Calu3 (cell line): ENCODE measurements around the gene ASB13. TPM values are rescaled to one million over a fixed set of nuclear protein-coding genes. Genes with fewer than 3 reads are reported as not detected.

Experiments used
- BruUV-seq: library from RNA; stranded (reverse); fragments of 400-500 nt; replicated peaks from 2 replicates; lab custom pipeline; 2021; lab: Mats Ljungman, UMichigan
- CTCF ChIA-PET: fragments of 300-600 bp; sonication (Branson Sonifier 250); formaldehyde crosslinking; loops from one replicate; lab custom pipeline; 2022; ENCODE audit warnings: antibody characterized with exemption; lab: Charles Lee
- DNase-seq: peaks from one replicate; pipeline ENCODE4 v3.0.0; 2022
- H3K27ac Mint-ChIP-seq: one replicate; pipeline ENCODE4 v1.8.0; 2022; ENCODE audit warnings: mixed read lengths; ENCODE audit not compliant: unreplicated experiment
- H3K27me3 Mint-ChIP-seq: one replicate; pipeline ENCODE4 v1.8.0; 2022; ENCODE audit warnings: mixed read lengths; ENCODE audit not compliant: unreplicated experiment
- H3K36me3 Mint-ChIP-seq: one replicate; pipeline ENCODE4 v1.8.0; 2022; ENCODE audit warnings: mild to moderate bottlenecking, moderate library complexity, mixed read lengths; ENCODE audit not compliant: insufficient read depth, unreplicated experiment
- H3K4me1 Mint-ChIP-seq: one replicate; pipeline ENCODE4 v1.8.0; 2022; ENCODE audit warnings: mild to moderate bottlenecking, low read depth, mixed read lengths; ENCODE audit not compliant: unreplicated experiment
- H3K4me3 Mint-ChIP-seq: one replicate; pipeline ENCODE4 v1.8.0; 2022; ENCODE audit warnings: mild to moderate bottlenecking, low read depth, moderate library complexity, mixed read lengths; ENCODE audit not compliant: unreplicated experiment
- H3K9me3 Mint-ChIP-seq: one replicate; pipeline ENCODE4 v1.8.0; 2022; ENCODE audit warnings: low read depth, mixed read lengths; ENCODE audit not compliant: unreplicated experiment
- intact Hi-C: fragments of 100-400 bp; cut with micrococcal nuclease; formaldehyde crosslinking; loops from one replicate; pipeline ENCODE4 v1.10.0; 2022; ENCODE audit not compliant: unreplicated experiment
- total RNA-seq: library from RNA; stranded (reverse); gene quantifications from 2 replicates; pipeline ENCODE4 v1.2.3, GENCODE V29; 2022
- TF ChIP-seq, protein P1 (sequence below): fragments of 200-600 bp; IDR thresholded peaks from one replicate; pipeline ENCODE4 v1.8.0; 2022; ENCODE audit warnings: antibody characterized with exemption; ENCODE audit not compliant: unreplicated experiment

The ASB13 gene
- total RNA-seq, 1 experiment from 2014 or later: 21.6 TPM

GRCh38 chr10:5684971-5685763 lies 18.8 kb upstream of the ASB13 start:
- no peaks in the 10 kb centered on the region for H3K27me3 Mint-ChIP-seq
- peak overlapping the region; percentile 90 for H3K27ac Mint-ChIP-seq
- BruUV-seq: no TSS peak
- peaks cover 28% of the 10 kb centered on the region for H3K36me3 Mint-ChIP-seq
- peaks cover 18% of the 10 kb centered on the region for H3K4me1 Mint-ChIP-seq
- CTCF ChIA-PET: interaction anchor here (0.8 kb wide), 1 partner anchor 25 kb away, joined by 3 read pairs; no protein-coding TSS in a partner anchor
- H3K9me3 Mint-ChIP-seq: no peaks in the 10 kb centered on the region
- H3K4me3 Mint-ChIP-seq: peak overlapping the region; percentile 84
- intact Hi-C loops: loop anchor here (1.0 kb wide), 1 partner anchor 30 kb away; no protein-coding TSS in a partner anchor
- DNase-seq: peak; percentile 64
- TF ChIP-seq, protein P1, sequence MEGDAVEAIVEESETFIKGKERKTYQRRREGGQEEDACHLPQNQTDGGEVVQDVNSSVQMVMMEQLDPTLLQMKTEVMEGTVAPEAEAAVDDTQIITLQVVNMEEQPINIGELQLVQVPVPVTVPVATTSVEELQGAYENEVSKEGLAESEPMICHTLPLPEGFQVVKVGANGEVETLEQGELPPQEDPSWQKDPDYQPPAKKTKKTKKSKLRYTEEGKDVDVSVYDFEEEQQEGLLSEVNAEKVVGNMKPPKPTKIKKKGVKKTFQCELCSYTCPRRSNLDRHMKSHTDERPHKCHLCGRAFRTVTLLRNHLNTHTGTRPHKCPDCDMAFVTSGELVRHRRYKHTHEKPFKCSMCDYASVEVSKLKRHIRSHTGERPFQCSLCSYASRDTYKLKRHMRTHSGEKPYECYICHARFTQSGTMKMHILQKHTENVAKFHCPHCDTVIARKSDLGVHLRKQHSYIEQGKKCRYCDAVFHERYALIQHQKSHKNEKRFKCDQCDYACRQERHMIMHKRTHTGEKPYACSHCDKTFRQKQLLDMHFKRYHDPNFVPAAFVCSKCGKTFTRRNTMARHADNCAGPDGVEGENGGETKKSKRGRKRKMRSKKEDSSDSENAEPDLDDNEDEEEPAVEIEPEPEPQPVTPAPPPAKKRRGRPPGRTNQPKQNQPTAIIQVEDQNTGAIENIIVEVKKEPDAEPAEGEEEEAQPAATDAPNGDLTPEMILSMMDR: peak; percentile 11

GRCh38 chr10:5684318-5684970 lies 18.0 kb upstream of the ASB13 start, which contains the start of gene TASOR2:
TSS of gene TASOR2 (plus strand) at chr10:5684838. CDS start at chr10:5720643, 35,805 bp downstream.
- DNase-seq: peak; percentile 97
- peaks cover 18% of the 10 kb centered on the region for H3K4me1 Mint-ChIP-seq
- H3K9me3 Mint-ChIP-seq: no peaks in the 10 kb centered on the region
- H3K27ac Mint-ChIP-seq: peak within 1 kb of the TSS; percentile 90
- H3K36me3 Mint-ChIP-seq: peaks cover 28% of the 10 kb centered on the region
- intact Hi-C loops: no loop called here
- BruUV-seq: TSS peak; percentile 87
- CTCF ChIA-PET: interaction anchor here (0.8 kb wide), 1 partner anchor 25 kb away, joined by 3 read pairs; no protein-coding TSS in a partner anchor
- TF ChIP-seq, protein P1: no peak
- H3K27me3 Mint-ChIP-seq: no peaks in the 10 kb centered on the region
- peak within 1 kb of the TSS; percentile 84 for H3K4me3 Mint-ChIP-seq

- CTCF ChIA-PET: no interaction called here
- Mint-ChIP-seq H3K36me3 (peaks cover 20% of the 10 kb centered on the region), H3K4me3 (no peak overlapping the region), H3K27ac (no peak overlapping the region), H3K27me3 (peaks cover 8% of the 10 kb centered on the region), H3K4me1 (peaks cover 18% of the 10 kb centered on the region), H3K9me3 (no peaks in the 10 kb centered on the region)
- DNase-seq: no peak
- no TSS peak for BruUV-seq
- TF ChIP-seq, protein P1: no peak
- intact Hi-C loops: no loop called here
Measured at GRCh38 chr10:5683065-5683464, 16.7 kb upstream of the ASB13 start.

GRCh38 chr10:5681930-5682329 lies 15.5 kb upstream of the ASB13 start:
- no TSS peak for BruUV-seq
- TF ChIP-seq, protein P1: no peak
- peaks cover 20% of the 10 kb centered on the region for H3K36me3 Mint-ChIP-seq
- H3K27ac Mint-ChIP-seq: no peak overlapping the region
- CTCF ChIA-PET: no interaction called here
- peaks cover 12% of the 10 kb centered on the region for H3K4me1 Mint-ChIP-seq
- DNase-seq: no peak
- no peaks in the 10 kb centered on the region for H3K9me3 Mint-ChIP-seq
- H3K27me3 Mint-ChIP-seq: peaks cover 20% of the 10 kb centered on the region
- H3K4me3 Mint-ChIP-seq: no peak overlapping the region
- intact Hi-C loops: no loop called here
